SHP77 treated with DMSO at 0.1 percent for 48 hours (cell line): ENCODE measurements around the gene PPFIBP2.

ENCODE experiments used
- DNase-seq: peaks from one replicate; lab custom pipeline; 2025; lab: John Stamatoyannopoulos, UW

Gene PPFIBP2

DNA sequence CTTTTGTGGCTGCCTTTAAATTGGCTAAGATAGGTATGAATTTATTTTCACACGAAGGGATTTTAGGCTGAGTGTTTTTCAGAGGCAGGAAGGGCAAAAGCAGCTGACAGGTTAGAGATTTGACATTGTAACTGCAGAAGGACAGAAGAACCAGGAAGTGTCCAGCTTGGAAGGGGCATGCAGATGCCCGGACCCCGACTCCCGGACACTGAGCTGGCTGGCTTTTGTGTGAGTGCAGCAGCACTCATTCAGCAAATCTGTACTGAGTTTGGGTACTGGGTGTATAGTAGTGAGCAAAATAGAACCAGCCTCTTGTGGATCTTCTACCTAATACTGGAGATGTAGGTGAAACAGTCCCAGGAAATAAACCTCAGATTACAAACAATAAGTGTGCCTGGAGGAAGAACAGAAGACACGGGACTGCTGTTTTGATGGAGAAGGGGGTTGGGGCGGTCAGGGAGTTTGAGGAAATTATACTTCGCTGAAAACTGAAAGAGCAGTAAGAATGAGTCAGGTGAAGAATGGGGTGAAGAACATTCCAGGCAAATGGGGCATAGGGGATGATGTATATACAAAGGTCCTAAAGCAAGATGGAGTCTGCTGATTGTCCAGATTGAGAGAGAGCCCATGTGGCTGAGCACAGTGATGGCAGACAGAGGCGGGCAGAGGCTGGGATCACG lies 64.6 kb downstream of the PPFIBP2 start:
- no peak for DNase-seq

DNA sequence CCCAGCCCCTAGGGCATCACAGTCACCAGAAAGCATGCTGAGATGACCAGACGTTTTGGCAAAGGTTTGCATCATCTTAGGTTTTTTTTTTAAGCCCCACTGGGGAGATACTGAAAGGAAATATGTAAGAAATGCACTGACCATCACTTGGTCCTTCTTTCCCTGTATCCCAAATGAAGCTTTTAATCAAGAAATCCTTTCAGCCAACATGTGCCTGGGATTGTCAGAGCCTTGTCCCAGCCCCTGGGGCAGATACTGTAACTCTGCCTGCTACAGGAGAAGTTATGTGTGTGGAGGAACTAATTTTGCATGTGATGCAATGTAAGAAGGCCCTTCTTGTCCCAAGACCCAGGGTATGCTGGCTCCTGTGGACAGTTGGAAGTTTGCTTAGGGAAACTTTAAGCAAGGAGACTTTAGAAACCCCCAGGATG lies 65.6 kb downstream of the PPFIBP2 start:
- no peak for DNase-seq

- DNase-seq, result no peak
Observed at GRCh38 chr11:7581021-7581590, 67.3 kb downstream of the PPFIBP2 start.

DNA sequence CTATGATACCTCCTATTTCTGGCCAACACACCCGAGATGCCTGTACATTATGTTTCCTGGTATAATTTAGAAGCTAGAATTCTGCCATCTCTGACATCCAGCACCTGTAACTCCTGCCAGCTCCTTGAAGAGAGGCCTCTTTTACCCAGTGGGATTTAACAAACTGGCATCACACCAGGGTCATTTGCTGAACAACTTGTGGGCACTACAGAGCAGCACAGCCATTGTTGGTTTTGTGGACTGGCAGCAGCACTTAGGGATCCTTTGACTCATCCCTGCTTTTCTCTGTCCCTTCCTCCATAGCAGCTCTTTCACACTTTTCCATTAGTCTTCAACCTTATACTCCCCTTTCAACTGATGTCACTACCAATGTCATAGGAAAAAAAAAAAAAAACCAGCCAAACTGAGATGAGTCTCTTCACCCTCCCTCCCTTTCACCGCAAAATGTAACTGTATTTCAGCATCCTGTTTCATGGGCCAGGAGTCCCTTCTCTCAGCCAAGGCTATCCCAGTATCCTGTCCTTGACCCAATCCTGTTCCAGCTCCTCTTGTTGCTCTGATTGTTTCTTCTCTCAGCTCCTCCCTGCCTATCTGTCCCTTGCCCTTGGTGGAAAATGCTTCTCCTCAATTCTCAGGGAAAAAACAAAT lies 68.7 kb downstream of the PPFIBP2 start:
- no peak for DNase-seq

GRCh38 chr11:7583248-7583647 lies 69.4 kb downstream of the PPFIBP2 start:
- no peak for DNase-seq

DNA sequence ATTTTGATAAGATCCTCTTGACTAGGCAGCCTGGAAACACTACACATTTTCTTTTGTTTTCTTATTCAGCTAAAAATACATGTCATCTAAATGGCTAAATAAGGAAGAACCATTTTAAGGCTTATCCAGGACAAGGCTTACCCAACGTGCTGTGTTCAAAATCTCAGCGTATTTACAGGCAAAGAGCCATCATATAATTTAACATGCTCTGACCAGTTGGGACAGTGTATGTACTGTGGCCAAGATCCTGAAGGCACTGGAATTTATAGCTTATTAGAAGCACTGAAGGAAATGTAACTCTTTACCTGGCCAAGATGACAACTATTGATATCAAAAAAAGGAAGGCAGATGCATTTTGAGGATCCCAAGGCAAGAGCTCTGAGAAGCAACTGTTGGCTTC lies 71.1 kb downstream of the PPFIBP2 start:
- no peak for DNase-seq

- DNase-seq, result no peak
Observed at GRCh38 chr11:7585816-7586215, 72.0 kb downstream of the PPFIBP2 start.

DNA sequence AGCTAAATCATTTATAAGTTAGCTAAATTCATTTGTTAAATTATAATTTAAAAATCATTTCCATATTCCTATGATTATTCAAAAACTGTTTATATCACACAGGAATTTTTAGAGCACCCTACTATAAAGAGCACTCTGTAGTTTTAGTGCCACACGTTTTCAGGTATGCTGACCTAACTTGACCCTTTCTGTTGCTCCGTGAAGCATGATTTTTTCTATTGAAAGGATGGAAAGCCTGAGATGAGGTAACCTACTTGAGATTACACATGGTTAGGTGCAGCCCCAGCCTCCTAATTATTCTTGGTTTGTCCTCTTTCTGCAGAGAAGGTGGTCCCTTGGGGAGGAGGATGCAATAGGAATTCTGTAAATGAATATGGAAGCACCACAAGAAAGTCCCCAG lies 72.6 kb downstream of the PPFIBP2 start:
- no peak for DNase-seq

DNA sequence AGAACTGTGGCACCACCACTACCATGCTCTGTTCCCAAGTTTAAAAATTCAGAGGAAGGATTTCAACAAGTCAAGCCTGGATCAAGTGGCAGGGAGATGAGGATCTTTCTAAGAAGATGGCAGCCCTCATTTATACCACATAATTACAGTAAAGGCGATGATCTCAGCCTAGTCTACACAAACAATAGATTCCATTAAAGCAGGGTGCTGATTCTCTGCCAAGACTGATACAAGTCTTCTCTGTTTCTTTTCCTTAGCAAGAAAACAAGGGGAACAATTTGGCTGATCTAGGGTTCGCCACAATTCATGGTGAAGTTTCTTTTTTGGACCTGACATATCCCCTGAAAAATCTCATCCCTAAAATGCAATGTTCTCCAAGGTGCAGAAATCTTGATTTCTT lies 73.9 kb downstream of the PPFIBP2 start:
- DNase-seq, result no peak

DNA sequence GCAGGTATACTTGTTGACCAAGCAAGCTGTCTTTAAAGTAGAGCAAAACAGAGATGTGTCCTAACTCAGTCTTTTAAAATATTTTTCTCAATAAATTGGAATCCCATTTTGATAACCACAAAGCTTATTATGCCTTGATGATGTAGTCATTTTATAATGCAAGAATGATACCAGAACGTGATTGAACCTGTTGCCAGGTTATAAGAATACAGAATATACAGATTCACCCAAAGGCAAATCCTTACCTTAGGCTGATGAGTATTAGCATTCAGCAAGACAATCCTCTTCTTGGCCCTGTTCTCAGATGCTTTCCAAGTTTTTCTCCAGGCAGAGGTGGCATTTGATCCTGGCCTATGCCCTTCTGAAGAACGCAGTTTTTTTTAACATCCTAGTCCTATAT lies 76.1 kb downstream of the PPFIBP2 start:
- no peak for DNase-seq

DNA sequence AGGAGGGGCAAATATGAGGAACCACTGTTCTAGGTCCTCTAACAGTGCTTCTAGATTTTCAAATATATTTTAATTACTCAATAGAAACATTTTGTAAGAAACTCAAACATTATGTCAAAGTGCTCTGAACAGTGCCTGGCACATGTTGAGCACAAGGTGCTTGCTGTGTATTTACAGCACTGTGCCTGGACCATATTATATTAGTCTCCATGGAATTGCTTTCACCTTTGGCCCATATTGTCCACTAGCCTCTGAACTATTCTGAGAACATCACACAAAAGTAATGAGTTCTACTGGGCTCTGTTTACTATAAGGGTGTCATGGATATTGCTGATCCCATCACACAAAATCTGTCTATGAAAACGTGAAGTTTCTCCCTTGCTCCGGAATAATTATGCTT lies 76.7 kb downstream of the PPFIBP2 start:
- no peak for DNase-seq

DNA sequence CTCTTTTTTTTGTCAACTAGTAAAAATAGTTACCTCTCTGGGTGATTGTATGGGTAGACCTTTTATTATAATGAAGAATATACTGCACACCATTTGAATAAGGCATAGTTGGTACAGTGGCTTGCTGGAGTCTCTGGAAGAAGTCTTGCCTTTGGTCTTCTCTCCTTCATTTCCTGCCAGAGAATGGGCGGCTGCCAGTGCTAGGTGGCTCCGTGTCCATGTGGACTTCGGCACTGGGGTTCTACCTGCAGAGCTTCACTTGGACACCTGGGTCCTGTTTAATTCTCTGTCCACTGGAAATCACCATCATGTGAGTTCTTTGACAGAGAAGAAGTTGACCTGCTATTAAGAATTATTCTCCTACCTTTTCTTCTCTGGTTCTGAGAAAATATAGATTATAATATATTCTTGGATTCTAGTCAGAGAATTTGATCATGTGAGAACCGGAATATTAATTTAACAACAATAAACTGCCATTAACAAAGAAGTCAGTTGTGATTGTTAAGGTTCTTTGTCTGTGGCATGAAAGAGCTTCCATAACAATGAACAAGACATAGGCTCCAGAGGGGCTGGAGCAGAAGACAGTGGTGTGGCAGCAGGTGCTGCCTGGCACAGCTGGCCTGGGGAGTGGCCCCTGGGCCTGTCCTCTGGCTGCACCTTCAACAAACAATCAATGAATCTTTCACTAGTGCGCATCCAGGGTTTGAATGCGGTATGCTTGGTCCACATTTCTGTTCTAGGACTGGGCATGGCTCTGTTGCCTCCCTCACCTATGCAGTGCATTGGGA lies 77.5 kb downstream of the PPFIBP2 start:
- DNase-seq, result no peak

DNA sequence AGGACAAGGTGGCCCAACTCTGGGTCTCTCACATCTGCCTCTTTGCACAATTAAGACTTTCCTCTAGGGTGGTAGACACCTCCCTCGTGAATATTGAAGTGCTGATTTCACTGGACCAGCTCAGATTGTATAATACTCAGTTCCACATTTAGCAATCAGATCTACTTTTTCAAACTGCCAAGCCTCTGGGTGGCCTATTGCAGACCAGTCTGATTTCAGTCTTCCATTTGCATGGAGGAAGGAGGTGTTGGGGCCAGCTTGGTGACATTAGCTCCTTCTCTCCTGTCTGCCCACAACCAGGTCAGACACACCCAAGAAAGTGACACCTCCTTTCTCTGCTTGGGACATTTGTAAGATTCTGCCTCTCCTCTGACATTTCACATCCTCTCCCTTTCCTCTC lies 78.2 kb downstream of the PPFIBP2 start:
- no peak for DNase-seq

- no peak for DNase-seq
Observed at GRCh38 chr11:7592711-7593110, 78.9 kb downstream of the PPFIBP2 start.

- no peak for DNase-seq
Observed at GRCh38 chr11:7593481-7593880, 79.7 kb downstream of the PPFIBP2 start.

- no peak for DNase-seq
Observed at GRCh38 chr11:7595016-7595866, 81.4 kb downstream of the PPFIBP2 start.

- DNase-seq, result no peak
Observed at GRCh38 chr11:7595951-7596350, 82.2 kb downstream of the PPFIBP2 start.

DNA sequence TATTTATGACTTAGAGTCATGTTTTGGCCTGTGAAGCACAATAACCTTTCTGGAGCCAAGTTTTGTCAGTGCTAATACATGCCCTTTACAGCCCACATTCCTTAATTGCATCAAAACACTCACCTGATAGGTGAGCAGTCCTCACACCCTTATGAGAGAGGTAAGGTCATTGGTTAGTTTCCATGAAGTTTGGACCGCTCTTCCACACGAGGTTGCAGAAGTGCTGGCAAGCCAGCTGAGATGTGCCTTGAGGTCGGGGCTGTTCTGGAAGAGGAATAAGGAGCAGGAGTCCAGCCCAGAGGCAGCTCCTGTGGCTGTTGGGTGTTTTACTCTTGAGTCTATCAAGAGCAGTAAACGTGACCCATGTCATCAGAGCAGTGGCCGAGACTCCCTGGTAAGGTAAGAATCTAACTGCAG lies 83.2 kb downstream of the PPFIBP2 start:
- DNase-seq, result no peak

DNA sequence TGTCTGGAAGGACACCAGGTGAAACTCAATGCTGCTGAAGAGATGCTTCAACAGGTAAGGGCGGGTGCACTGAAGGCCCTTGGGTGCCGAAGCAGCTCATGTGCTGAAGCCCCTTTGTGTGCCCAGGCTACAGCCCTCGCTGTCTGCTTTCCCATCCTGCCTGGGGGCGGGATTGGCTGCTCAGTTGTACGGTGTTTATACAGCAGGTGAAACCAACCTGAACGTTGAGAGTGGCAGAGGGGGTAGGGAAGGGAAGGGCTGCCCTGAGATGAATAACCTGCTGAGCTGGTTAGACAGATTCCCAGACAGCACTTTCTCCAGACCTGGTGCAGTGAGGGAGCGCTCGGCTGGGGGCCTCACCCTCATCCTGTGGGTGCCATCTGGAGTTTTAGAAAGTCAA lies 83.8 kb downstream of the PPFIBP2 start:
- DNase-seq, result no peak

- no peak for DNase-seq
Observed at GRCh38 chr11:7599209-7599608, 85.4 kb downstream of the PPFIBP2 start.

DNA sequence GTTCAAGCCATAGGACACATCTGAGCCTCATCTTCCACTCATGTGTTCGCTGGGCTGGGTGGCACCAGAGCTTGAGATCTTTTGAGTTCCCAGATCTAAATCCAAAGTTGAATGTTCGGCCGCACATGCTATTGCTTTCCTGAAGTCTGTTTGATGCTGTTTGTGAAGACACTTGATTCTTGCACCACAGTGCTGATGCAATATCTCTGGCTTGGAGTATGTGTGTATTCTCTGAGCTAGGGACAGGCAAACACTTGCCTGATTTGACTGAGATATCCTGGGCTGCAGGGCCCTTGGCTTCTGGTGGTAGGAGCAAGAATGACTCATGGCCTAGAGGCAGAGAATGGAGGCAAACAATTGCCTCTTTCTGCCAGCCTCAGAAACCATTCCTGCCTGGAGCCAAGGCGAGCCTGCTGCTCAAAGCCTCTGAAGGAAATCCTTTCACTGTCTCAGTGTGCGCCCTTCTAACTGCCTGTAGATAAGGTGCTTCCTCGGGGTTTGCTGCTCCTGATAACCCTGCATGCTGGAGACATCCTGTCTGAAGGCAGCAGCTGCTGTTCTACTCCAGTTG lies 86.5 kb downstream of the PPFIBP2 start:
- DNase-seq, result no peak
